Fibroblast of villous mesenchyme (primary cell): ENCODE measurements around the gene GAB1. TPM values are rescaled to one million over a fixed set of nuclear protein-coding genes. Genes with fewer than 3 reads are reported as not detected.
A peak's percentile ranks its signal among the peaks of the same experiment; 100 is the strongest.

Source experiments
- DNase-seq: peaks from one replicate; pipeline ENCODE4 v3.0.0-alpha.2; 2010; ENCODE audit warnings: low read depth
- H3K4me3 ChIP-seq: 2 replicates; pipeline ENCODE4 v1.5.1; 2011; ENCODE audit warnings: low read depth, mild to moderate bottlenecking, low read length
- CTCF ChIP-seq: IDR thresholded peaks from 2 replicates; pipeline ENCODE4 v1.5.1; 2012; ENCODE audit warnings: low read depth, mild to moderate bottlenecking, low read length; ENCODE audit not compliant: insufficient read depth
- total RNA-seq: library from RNA; depleted of rRNA; stranded (reverse); fragments of >200 nt; gene quantifications from 2 replicates; pipeline ENCODE4 v1.2.3, GENCODE V29; 2012

Gene GAB1
- total RNA-seq, 1 donor, result 13.0 TPM

DNA sequence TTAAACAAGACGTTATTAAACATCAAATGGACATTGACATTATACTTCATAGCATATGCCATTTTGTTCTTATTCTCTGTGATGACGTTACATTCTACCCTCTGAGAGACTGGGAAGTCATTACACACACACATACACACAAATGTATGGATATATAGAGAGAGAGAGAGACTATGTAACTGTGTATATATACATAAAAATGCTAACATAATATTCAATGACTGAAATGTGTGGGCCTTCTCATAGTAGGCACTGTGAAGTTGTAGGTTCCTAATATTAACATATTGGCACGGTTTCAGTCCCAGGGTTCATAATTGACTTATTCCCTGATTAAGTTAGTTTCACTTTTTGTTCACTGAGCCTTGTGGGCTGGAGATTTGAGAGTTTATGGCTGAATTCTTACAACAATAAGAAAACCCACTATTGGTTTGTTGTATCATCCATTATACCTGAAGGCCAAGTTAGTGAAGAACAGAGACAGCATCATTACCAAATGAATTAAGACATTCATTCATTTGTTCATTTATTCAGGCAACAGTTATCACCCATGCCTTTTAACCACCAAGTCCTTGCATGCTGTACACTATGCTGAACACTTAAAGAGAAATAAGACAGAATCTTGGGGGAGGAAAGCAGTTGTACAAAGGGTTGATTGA lies 68.5 kb downstream of the GAB1 start:
- no peak overlapping the region for H3K4me3 ChIP-seq
- TF ChIP-seq CTCF, result no peak
- DNase-seq, result no peak

DNA sequence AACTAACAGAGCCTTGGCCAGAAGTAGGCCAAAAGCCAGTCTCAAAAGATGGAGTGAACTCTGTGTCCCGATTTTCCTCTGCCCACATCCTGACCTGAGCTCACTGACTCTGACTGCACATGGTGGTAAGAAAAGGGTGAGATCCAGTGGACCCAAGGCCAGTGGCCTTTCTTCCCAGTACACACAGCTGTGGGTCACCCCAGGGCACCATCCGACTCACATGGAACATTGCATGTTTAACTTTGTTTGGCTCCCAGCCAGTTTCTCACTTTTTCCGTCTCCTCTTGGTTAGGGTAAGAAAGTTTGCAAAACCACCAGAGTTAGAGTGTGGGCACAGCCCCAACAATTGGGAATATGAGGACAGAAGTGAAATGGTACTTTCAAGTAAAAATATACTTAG lies 69.8 kb downstream of the GAB1 start:
- no peak overlapping the region for H3K4me3 ChIP-seq
- peak; percentile 67 for DNase-seq
- no peak for TF ChIP-seq CTCF

DNA sequence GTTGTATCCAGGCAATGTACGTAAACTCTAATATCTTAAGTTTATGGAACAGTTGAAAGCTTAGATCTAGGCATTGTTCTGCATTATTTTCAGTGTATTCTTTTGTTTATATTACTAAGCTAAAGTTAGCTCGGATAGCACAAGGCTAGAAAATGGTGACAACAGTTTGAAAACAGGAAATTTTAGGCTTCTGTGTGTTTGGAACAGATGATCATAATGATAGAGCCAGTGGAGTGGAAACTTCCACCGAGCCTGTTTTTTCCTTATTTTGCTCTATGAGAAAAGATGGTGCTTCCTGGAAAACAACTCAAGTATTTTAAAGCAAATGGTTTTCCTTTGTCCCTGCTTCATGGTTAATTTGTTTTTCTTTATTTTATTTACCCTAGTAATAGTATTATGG lies 70.8 kb downstream of the GAB1 start:
- TF ChIP-seq CTCF, result no peak
- no peak overlapping the region for H3K4me3 ChIP-seq
- DNase-seq, result peak; percentile 48

DNA sequence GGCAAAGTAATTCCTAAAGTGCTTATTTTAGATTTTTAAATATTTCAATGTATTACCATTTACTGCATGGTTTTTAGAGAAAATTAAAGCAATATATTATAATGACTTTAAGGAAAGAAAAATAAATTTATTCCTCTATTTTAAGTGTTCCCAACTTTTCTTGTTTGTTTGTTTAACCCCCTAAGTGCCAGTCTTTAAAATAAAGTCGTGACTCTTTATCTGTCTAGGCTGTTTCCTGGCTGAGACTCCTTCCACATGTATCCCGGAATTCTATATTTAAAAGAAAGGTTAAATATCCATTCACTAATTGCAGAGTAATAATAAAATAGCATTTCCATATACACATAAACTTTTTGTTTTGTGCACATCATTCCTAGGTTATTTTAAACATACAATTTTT lies 71.2 kb downstream of the GAB1 start:
- H3K4me3 ChIP-seq, result no peak overlapping the region
- no peak for DNase-seq
- no peak for TF ChIP-seq CTCF

DNA sequence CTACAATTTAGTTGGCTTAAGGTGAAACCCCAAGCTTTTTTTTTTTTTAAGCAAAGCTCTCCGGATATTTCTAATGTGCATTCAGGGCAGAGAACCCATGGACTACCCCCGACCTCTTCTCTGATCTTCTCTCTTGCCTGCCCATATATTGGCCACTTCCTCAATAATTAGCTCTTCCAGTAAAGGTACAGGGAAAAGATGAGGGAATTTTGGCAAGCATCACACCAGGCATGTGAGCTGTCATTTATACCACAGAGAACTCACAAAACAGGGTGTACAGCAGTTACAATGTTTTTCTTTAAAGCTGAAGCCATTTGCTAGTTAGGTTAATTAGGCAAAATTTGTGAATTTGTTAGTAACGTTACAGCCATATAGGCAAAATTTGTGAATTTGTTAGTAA lies 73.3 kb downstream of the GAB1 start:
- H3K4me3 ChIP-seq, result no peak overlapping the region
- no peak for DNase-seq
- no peak for TF ChIP-seq CTCF

GRCh38 chr4:143411527-143412419 lies 75.1 kb downstream of the GAB1 start:
- TF ChIP-seq CTCF, result no peak
- no peak overlapping the region for H3K4me3 ChIP-seq
- no peak for DNase-seq
